ENCODE data around the gene ARL11. TPM values are rescaled to one million over a fixed set of nuclear protein-coding genes. Genes with fewer than 3 reads are reported as not detected.

ARL11 gene
- total RNA-seq, 2 experiments from 2014 or later, result 0.11 to 0.14 TPM

- Mint-ChIP-seq H3K27me3 (no peaks in the 10 kb centered on the region), H3K36me3 (ENCODE audit: low read depth) (peaks cover 62% of the 10 kb centered on the region), H3K9me3 (no peaks in the 10 kb centered on the region), H3K4me1 (ENCODE audit: low read depth) (peaks cover 1% of the 10 kb centered on the region), H3K4me3 (no peak overlapping the region), H3K27ac (no peak overlapping the region)
- intact Hi-C loops (cut with DNase I, micrococcal nuclease), result no loop called here
- CTCF ChIA-PET, result no interaction called here
- no peak for TF ChIP-seq CTCF (IDR thresholded peaks at IDR 0.05)
- no peak overlapping the region for H3K4me3 ChIP-seq (ENCODE audit: low read length)
- POLR2A ChIA-PET, result interaction anchor here (1.1 kb wide), 1 partner anchor 127 kb away, joined by 3 read pairs; no protein-coding TSS in a partner anchor
- DNase-seq, result no peak
- no peaks in the 10 kb centered on the region for H3K27me3 ChIP-seq (ENCODE audit: control insufficient read depth in 1 of 2, insufficient read depth in 2 of 2, low read length in 2 of 2)
- H3K4me1 ChIP-seq (ENCODE audit: insufficient read depth, low read length), result no peaks in the 10 kb centered on the region
- peaks cover 28% of the 10 kb centered on the region for H3K36me3 ChIP-seq (ENCODE audit: insufficient read depth, low read length)
- no peak for ATAC-seq (ENCODE audit: poor library complexity)
- no peak overlapping the region for H3K27ac ChIP-seq (ENCODE audit: low read depth in 1 of 2, low read length in 2 of 2)
- H3K9me3 ChIP-seq (ENCODE audit: control insufficient read depth in 1 of 2, insufficient read depth in 1 of 2, low read length in 2 of 2), result no peaks in the 10 kb centered on the region
These were observed 36.3 kb downstream of the ARL11 start for GRCh38 chr13:49664606-49665005.

DNA sequence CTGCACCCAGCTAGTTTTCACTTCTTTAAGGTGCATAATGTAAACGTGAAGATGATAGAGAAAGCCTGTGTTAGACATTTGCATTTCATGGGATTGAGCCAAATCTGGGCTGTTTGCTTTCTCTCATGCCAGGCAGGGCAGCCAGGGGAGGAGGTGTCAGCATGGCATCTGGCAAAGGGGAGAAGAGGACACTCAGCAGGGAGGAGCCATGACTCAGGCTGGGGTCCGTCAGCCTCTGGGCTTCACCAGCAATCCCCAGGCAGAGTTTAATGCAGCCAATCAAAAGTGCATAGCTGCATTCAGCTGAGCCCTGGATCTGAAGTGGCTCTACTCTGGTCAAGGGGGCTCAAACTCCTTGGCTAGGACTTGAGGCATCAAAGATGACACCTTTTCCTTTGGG is 39.5 kb downstream of the ARL11 start:
- peaks cover 17% of the 10 kb centered on the region for H3K36me3 ChIP-seq (ENCODE audit: insufficient read depth, low read length)
- ChIA-PET POLR2A (no interaction called here), CTCF (no interaction called here)
- intact Hi-C loops (cut with DNase I, micrococcal nuclease), result no loop called here
- H3K9me3 ChIP-seq (ENCODE audit: control insufficient read depth in 1 of 2, insufficient read depth in 1 of 2, low read length in 2 of 2), result no peaks in the 10 kb centered on the region
- no peaks in the 10 kb centered on the region for H3K4me1 ChIP-seq (ENCODE audit: insufficient read depth, low read length)
- Mint-ChIP-seq H3K9me3 (no peaks in the 10 kb centered on the region), H3K27me3 (no peaks in the 10 kb centered on the region), H3K4me3 (no peak overlapping the region), H3K36me3 (ENCODE audit: low read depth) (peaks cover 38% of the 10 kb centered on the region), H3K4me1 (ENCODE audit: low read depth) (peaks cover 5% of the 10 kb centered on the region), H3K27ac (no peak overlapping the region)
- H3K27me3 ChIP-seq (ENCODE audit: control insufficient read depth in 1 of 2, insufficient read depth in 2 of 2, low read length in 2 of 2), result no peaks in the 10 kb centered on the region
- no peak overlapping the region for H3K27ac ChIP-seq (ENCODE audit: low read depth in 1 of 2, low read length in 2 of 2)
- no peak for TF ChIP-seq CTCF (IDR thresholded peaks at IDR 0.05)
- no peak for ATAC-seq (ENCODE audit: poor library complexity)
- DNase-seq, result no peak
- no peak overlapping the region for H3K4me3 ChIP-seq (ENCODE audit: low read length)

- Mint-ChIP-seq H3K27ac (no peak overlapping the region), H3K36me3 (ENCODE audit: low read depth) (peaks cover 34% of the 10 kb centered on the region), H3K27me3 (no peaks in the 10 kb centered on the region), H3K4me3 (no peak overlapping the region), H3K9me3 (no peaks in the 10 kb centered on the region), H3K4me1 (ENCODE audit: low read depth) (peaks cover 5% of the 10 kb centered on the region)
- H3K27me3 ChIP-seq (ENCODE audit: control insufficient read depth in 1 of 2, insufficient read depth in 2 of 2, low read length in 2 of 2), result no peaks in the 10 kb centered on the region
- intact Hi-C loops (cut with DNase I, micrococcal nuclease), result loop anchor here (1.0 to 10.0 kb wide), 3 partner anchors 178 to 1400 kb away; no protein-coding TSS in a partner anchor
- no peaks in the 10 kb centered on the region for H3K4me1 ChIP-seq (ENCODE audit: insufficient read depth, low read length)
- ATAC-seq (ENCODE audit: poor library complexity), result peak; percentile 64
- CTCF ChIA-PET, result interaction anchor here (1.3 kb wide), 1 partner anchor 105 kb away, joined by 3 read pairs; no protein-coding TSS in a partner anchor
- POLR2A ChIA-PET, result no interaction called here
- DNase-seq, result peak in 8 of 14 experiments; percentile 4 to 52 (median 28)
- no peak overlapping the region for H3K4me3 ChIP-seq (ENCODE audit: low read length)
- no peaks in the 10 kb centered on the region for H3K9me3 ChIP-seq (ENCODE audit: control insufficient read depth in 1 of 2, insufficient read depth in 1 of 2, low read length in 2 of 2)
- peaks cover 12% of the 10 kb centered on the region for H3K36me3 ChIP-seq (ENCODE audit: insufficient read depth, low read length)
- no peak overlapping the region for H3K27ac ChIP-seq (ENCODE audit: low read depth in 1 of 2, low read length in 2 of 2)
- TF ChIP-seq CTCF (IDR thresholded peaks at IDR 0.05), result peak; percentile 59
These were observed 41.5 kb downstream of the ARL11 start for GRCh38 chr13:49669735-49670309.

Data from CD4-positive, alpha-beta T cell (primary cell).